ENCODE results near the gene SPEF2.

SPEF2 gene, protein sequence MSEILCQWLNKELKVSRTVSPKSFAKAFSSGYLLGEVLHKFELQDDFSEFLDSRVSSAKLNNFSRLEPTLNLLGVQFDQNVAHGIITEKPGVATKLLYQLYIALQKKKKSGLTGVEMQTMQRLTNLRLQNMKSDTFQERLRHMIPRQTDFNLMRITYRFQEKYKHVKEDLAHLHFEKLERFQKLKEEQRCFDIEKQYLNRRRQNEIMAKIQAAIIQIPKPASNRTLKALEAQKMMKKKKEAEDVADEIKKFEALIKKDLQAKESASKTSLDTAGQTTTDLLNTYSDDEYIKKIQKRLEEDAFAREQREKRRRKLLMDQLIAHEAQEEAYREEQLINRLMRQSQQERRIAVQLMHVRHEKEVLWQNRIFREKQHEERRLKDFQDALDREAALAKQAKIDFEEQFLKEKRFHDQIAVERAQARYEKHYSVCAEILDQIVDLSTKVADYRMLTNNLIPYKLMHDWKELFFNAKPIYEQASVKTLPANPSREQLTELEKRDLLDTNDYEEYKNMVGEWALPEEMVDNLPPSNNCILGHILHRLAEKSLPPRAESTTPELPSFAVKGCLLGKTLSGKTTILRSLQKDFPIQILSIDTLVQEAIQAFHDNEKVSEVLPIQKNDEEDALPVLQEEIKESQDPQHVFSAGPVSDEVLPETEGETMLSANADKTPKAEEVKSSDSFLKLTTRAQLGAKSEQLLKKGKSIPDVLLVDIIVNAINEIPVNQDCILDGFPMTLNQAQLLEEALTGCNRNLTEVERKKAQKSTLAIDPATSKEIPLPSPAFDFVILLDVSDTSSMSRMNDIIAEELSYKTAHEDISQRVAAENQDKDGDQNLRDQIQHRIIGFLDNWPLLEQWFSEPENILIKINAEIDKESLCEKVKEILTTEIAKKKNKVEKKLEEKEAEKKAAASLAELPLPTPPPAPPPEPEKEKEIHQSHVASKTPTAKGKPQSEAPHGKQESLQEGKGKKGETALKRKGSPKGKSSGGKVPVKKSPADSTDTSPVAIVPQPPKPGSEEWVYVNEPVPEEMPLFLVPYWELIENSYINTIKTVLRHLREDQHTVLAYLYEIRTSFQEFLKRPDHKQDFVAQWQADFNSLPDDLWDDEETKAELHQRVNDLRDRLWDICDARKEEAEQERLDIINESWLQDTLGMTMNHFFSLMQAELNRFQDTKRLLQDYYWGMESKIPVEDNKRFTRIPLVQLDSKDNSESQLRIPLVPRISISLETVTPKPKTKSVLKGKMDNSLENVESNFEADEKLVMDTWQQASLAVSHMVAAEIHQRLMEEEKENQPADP (N-terminal part only)

DNA sequence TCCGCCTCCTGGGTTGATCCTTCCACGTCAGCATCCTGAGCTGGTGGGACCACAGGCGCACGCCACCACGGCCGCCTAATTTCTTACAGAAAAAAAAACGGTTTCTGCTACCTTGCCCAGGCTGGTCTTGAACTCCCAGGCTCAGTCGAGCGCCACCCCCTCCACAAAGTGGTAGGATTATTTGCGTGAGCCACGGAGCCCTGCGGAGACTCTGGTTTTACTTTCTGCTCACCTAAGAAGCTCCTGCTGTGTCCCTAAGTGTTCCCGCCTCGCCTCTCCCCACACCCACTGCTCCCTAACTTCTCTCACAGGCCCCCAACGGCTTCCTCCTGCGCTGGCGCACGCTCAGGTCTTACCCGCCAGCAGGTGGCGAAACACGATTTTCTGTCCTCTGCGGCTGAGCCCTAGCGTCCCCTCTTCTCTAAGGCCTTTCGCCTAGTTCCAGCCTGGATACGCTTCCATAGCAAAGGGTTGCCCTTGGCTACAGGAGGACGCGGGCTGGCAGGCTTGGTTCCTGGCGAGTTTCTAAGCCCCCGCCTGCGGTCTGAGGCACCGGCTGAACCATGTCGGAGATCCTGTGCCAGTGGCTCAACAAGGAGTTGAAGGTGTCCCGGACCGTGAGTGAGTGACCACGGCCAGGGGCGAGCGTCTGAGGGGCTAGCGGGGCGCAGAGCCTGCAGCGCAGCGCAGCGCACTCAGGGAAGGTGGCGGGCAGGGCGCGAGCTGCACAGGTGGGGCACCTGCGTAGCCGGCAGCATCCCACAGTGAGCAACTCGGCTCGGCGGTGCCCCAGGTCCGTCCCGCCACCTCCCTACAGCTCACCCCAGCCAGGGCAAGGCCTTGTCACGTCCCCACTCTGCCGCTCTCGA lies at the start of gene SPEF2:
TSS of gene SPEF2 (plus strand) at position 429 of the 869 bp plus-strand sequence. CDS start at position 564, 135 bp downstream.
- DNase-seq (ENCODE audit: low spot score), result peak; percentile 36

DNA sequence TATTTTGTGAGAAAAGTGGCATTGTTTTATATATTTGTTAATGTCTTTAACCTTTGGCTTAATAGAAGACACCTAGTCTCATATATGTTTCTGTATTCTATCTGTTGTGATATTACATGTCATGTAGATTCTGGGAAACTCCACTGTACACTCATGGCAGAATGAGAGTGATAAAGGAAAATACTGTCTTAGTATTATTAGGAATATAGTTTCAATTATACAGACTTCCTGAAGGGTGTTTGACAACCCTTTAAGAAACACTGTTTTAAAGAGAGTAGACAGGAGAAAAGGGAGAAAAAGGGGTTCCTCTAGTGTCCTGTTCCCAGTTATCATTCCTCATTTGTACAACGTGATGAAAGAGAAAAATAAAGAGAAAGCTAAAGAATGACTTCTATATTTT lies 42.1 kb upstream of the SPEF2 start:
- DNase-seq (ENCODE audit: low spot score), result no peak

DNA sequence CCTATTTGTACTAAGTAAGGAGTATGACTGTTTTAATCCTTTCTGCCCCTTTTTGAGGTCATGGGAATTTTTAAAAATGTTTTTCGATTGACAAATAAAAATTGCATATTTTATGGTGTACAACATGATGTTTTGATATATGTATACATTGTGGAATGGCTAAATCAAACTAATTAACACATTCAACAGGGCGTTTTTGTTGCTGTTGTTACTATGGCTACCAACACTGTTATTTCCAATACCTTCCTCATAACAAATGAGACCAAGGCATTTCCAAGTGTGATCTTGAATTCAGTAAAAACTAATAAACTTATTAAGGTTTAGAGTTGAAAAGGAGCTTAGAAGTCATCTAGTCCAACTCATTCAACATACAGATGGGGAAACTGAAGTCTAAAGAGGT lies 30.2 kb upstream of the SPEF2 start:
- DNase-seq (ENCODE audit: low spot score), result no peak

DNA sequence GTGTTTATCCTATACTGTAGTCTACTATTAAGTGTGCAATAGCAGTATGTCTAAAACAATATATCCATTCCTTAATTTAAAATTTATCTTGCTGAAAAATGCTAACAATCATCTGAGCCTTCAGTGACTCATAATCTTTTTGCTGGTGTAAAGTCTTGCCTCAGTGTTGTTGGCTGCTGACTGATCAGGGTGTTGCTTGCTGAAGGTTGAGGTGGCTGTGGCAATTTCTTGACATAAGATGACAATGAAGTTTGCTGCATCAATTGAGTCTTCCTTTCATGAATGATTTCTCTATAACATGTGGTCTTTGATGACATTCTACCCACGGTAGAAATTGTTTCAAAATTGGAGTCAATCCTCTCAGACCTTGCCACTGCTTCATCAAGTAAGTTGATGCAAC lies 24.3 kb upstream of the SPEF2 start:
- DNase-seq (ENCODE audit: low spot score), result no peak

DNA sequence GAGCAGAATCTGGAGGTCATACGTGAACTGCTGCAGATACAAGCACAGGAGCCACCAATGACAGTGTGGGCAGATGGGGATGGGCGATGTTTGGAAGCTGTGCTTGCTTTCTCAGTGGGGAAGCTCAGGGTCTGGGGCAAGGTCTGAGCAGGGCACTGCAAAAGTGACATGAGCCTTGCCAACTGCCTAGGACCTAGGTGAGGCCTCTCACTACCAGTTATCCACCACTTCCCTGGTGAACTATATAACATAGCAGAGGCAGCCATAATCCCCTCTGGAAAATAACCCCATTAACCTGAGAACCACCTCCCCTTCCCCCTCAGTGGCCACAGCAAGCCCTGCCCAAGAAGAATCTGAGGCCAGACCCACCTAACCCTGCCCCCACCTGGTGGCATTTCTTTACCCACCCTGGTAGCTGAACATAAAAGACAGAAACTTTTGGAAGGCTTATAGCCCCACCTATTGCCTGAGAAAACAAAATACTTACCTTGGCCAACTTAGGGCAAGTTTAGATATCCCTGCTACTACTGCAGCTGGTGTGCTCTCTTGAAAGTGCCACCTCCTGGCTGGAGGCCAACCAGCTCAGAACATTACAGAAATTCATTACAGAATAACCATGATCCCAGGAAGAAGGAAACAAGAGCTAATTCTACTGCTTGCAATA lies 18.8 kb upstream of the SPEF2 start:
- DNase-seq (ENCODE audit: low spot score), result peak; percentile 8

DNA sequence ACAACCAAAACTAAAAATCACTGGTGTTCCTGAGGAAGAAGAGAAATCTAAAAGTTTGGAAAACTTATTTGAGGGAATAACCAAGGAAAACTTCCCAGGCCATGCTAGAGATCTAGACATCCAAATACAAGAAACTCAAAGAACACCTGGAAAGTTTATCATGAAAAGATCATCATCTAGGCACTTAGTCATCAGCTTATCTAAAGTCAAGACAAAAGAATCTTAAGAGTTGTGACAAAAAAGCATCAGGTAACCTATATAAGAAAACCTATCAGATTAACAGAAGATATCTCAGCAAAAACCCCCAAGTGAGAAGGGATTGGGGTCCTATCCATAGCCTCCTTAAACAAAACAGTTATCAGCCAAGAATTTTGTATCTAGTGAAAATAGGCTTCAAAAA lies 17.1 kb upstream of the SPEF2 start:
- no peak for DNase-seq (ENCODE audit: low spot score)

DNA sequence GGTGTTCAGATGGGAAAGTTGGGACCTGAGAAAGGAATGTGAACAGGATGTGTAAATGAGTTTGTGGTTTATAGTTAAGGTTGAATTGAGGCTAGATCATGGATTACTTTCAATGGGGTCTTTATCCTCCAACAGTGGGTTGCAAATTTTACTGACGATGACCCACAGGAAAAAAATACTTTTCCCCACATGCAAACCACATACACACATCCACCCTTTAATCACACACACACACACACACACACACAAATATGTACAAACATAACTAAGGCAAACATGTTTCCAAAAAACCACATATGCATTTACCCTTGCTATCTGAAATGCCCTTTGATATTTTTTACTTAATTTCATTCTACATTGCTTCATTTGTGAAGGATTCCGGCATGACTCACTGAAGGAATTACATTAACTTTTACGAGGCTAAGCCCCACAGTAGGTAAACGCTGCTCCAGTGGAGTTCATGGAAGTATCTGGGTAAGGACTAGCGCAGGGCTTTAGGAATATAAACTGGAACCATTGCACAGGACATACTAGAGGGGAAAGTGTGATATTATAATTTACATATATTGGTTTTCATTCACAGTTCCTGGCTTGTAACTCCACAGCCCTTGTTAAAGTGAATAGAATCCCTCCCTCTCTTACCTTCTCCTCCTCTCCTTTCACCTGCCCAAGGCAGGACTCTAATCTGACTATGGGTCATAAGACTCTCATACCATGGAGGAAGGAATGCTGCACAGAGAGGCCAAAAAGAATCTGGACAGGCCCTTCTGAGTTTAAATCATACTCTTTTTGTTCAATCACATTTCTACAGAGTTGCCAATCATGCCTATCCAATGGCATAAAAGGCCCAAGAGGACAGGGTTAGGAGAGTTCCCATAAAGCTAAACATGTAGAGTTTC lies 8.5 kb upstream of the SPEF2 start:
- peak; percentile 96 for DNase-seq (ENCODE audit: low spot score)

DNA sequence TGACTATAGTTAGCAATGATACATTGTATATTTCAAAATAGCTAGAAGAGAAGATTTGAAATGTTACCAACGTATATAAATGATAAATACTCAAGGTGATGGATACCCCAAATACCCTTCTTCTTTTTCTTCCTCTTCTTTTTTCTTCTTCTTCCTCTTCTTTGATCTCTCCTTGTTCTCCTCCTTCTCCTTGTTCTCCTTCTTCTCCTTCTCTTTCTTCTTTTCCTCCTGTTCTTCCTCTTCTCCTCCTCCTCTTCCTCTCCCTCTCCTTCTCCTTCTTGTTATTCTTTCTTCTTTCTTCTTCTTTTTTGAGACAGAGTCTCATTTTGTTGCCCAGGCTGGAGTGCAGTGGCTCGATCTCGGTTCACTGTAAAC lies 616 bp upstream of the SPEF2 start:
- no peak for DNase-seq (ENCODE audit: low spot score)

DNA sequence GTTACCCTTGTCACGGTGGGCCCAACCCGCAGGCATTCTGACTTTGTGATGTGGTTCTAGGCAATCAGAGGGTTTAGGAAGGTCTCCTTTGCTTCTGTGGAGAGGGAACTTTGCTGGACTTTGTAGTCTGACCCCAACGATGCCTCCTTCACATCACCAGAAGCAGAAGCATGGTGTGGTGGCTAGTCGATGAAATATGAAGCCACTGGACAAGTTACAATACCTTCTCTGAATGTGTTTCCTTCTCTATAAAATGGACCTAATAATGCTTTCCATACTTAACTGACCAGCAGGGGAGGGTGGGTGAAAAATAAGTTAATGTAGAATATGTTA lies 607 bp downstream of the SPEF2 start:
- no peak for DNase-seq (ENCODE audit: low spot score)

DNA sequence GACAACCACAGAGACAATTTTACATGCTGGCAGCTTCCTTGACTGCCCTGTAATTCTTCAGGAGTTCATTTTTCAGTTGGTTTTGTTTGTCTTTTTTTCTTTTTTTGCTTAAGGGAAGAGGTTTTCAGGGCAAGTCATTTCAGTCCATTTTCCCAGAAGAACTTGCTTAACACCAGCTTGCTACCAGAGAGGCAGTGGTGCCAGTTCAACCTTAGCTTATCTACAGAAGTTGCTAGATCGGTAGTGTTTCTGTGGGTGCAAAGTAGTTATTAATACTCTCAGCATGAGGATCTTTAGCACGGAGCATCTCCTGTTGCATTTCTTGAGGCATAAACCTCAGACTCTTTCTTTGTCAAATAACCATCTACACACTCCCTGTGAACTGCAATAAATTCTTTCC lies 1.1 kb downstream of the SPEF2 start:
- DNase-seq (ENCODE audit: low spot score), result no peak

DNA sequence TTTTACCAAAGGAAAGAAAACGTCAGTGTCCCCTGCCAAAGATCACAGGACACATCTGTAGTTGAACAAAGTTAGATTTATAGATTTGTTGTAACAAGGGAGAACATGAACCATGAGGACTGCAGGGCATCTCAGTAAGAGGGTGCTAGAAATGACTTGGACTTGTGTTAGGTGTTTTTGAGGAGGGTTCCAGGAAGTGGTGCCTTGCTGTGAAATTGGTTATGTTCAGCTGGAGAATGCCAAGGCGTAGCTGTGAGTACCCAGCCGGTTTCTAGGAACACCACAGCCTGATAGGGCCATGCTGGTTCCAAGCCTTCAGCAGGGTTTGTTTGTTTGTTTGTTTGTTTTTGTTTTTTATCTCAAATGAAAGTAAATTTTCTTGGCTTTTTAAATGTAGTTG lies 5.3 kb downstream of the SPEF2 start:
- DNase-seq (ENCODE audit: low spot score), result no peak

DNA sequence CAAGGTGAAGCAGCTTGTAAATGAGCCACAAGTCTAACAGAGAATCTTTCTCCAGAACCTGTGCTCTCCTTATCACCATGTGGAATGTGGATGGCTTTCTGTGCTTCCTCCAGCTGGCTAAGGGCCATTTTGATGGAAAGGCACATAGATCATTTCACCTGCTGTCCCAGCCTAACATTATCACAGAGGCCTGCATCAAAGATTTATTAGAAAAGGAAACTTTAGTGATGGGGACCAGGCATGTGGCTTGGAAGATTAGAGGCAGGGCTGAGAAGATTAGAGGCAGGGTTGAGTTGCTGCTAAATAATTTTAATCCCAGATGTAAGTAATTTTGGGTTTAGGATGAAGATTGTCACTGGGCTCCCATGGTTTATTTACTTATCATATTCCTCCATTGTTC lies 6.3 kb downstream of the SPEF2 start:
- DNase-seq (ENCODE audit: low spot score), result no peak

DNA sequence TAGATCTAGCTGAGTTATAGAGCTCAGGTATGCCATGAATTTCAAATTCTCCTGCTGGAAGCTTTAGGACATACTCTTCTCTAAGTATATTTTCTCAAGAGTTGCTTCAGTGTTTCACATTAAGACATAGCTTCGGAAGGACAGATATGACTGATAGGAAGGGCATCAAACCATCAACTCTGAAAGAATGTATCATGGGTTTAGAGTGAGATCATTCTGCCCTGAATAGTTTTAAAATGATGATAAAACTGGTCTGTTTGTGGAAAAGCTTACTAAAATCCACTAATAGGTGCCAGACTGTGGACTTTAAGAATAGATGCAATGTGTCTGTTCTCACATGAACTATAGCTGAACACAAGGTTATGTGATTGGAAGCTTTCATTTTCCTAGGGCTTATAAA lies 8.4 kb downstream of the SPEF2 start:
- no peak for DNase-seq (ENCODE audit: low spot score)

DNA sequence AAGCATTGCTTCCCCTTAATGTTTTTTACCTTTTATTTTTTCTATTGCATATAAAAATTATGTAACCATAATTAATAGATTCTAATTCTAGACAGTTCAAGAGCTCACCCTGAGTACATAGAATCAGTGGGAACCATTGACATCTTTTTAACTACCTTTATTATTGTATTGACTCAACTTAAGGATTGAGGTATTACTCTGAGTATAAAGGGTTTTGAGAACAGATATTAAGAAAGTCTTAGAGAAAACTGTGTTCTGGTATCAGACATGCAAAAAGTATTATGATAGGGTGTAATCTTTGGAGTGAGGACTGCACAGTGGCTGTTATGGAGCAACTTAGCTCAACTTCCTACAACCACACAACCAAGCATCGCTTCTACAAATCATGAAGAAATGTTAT lies 8.9 kb downstream of the SPEF2 start:
- DNase-seq (ENCODE audit: low spot score), result no peak

DNA sequence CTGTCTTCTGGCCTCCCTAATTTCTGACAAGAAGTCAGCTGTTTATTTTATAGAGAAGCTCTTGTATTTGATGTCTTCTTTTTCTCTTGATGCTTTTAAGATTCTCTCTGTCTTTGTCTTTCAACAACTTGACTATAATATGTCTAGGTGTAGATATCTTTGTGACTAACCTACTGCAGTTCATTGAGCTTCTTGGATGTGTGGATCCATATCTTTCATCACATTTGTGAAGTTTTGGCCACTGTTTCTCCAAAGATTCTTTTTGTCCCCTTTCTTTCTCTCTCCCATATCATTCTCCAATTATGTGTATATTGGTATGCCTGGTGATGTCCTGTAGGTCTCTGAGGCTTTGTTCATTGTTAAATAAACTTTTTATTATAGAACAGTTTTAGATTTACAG lies 16.7 kb downstream of the SPEF2 start:
- no peak for DNase-seq (ENCODE audit: low spot score)

DNA sequence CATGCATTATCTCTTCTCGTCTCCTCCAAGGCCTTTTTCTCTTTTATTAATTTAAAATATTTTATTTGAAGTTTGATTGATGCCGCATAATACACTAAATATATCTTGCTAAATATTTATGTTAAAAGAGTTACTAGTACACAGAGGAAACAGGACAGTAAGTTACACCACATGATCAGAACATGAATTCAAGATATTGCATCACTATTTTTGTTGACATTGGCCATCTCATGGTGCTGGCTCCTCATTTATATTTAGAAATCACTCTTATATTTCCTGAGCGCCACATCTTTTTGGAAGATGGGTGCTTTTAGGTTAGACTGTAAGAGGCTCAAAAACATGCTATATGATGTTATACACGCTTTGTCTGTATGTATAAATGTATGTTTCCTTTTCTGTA lies 23.0 kb downstream of the SPEF2 start:
- DNase-seq (ENCODE audit: low spot score), result no peak

DNA sequence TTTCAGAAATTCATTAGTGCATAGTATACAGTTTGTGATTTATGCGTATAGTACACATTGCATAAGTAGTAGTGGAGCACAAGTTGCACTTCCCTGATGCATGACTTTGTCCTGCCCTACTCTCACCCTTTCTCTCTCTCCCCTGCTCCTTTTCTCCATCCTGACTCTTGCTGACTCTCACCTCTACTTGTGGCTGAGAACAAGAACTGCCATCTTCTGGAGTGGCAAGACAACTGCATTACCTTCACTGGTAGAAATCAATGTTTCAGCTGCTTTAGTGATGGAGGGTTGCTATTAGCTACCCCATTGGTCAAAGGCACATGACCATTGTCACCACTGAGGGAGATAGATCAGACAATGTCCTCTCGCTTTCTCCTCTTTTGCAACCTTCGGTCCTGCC lies 26.9 kb downstream of the SPEF2 start:
- DNase-seq (ENCODE audit: low spot score), result no peak

DNA sequence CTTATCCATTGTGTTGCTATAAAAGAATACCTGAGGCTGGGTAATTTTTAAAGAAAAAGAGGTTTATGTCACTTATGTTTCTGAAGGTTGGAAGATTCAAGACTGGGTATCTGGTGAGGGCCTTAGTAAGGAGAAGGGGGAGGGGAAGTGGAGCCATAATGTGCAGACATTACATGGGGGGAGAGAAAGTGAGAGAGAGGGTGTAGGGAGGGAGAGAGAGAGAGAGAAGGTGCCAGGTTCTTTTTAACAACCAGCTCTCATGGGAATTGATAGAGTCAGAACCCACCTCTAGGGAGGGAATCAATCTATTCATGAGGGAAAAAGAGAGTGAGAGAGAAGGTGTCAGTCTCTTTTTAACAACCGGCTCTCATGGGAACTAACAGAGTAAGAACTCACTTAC lies 29.5 kb downstream of the SPEF2 start:
- no peak for DNase-seq (ENCODE audit: low spot score)

DNA sequence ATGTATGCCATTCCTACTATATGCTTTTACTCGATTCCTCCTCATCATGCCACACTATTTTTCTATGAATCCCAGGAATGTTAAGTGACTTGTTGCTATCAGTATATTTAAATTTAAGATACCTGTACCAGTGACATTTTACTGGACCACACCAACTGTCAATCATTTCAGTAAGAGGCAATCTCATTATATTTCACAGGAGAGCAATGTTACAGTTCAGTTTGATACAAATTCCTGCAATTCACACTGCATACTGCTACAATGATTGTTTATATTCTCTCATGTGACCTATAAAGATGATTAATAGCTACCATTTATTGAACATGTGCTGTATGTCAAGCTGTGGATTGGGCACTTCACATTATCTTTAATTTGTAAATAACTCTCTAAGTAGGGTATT lies 30.0 kb downstream of the SPEF2 start:
- no peak for DNase-seq (ENCODE audit: low spot score)

All from SW480 (cell line).